Natural killer cell (primary cell): Measurements from ENCODE around the gene ABCD1. TPM values are rescaled to one million over a fixed set of nuclear protein-coding genes. Genes with fewer than 3 reads are reported as not detected.

Experiments used
- ATAC-seq, 3 donors: fragments of 150-1000 bp in 2 of 3; fragments of 200-7000 bp in 1 of 3; cut with Tn5 transposase; 1 replicate in 1 of 3; 2 replicates in 2 of 3; pipeline ENCODE4 v1.10.0; 2021; ENCODE audit warnings: mild to moderate bottlenecking in 2 of 3, moderate library complexity in 2 of 3
- DNase-seq, 2 donors: peaks; one replicate each; pipeline versions ENCODE4 v3.0.0 to v3.0.0-alpha.2; 2013 to 2021; ENCODE audit warnings: mixed read lengths in 1 of 2
- H3K27ac ChIP-seq: one replicate; pipeline ENCODE4 v1.5.1; 2013; ENCODE audit warnings: mild to moderate bottlenecking, low read length
- H3K27me3 ChIP-seq: one replicate; pipeline ENCODE4 v1.6.1; 2013; ENCODE audit warnings: low read length; ENCODE audit not compliant: control insufficient read depth, insufficient read depth
- H3K36me3 ChIP-seq: one replicate; pipeline ENCODE4 v1.6.1; 2013; ENCODE audit warnings: low read length; ENCODE audit not compliant: control insufficient read depth, insufficient read depth
- H3K4me1 ChIP-seq: one replicate; pipeline ENCODE4 v1.6.1; 2013; ENCODE audit warnings: low read length; ENCODE audit not compliant: control insufficient read depth, insufficient read depth
- H3K4me3 ChIP-seq: one replicate; pipeline ENCODE4 v1.5.1; 2013; ENCODE audit warnings: low read length
- H3K9me3 ChIP-seq: one replicate; pipeline ENCODE4 v1.6.1; 2013; ENCODE audit warnings: low read length; ENCODE audit not compliant: control insufficient read depth, insufficient read depth
- H3K27ac Mint-ChIP-seq, 2 donors: one replicate each; pipeline ENCODE4 v1.8.0; 2022; ENCODE audit warnings: mild to moderate bottlenecking in 2 of 2, mixed read lengths in 2 of 2, moderate library complexity in 1 of 2
- H3K27me3 Mint-ChIP-seq, 2 donors: one replicate each; pipeline ENCODE4 v1.8.0; 2022; ENCODE audit warnings: low read depth in 2 of 2, mixed read lengths in 2 of 2
- H3K36me3 Mint-ChIP-seq: one replicate; pipeline ENCODE4 v1.8.0; 2022; ENCODE audit warnings: mixed read lengths
- H3K4me1 Mint-ChIP-seq, 2 donors: one replicate each; pipeline ENCODE4 v1.8.0; 2022; ENCODE audit warnings: mixed read lengths in 2 of 2
- H3K4me3 Mint-ChIP-seq: one replicate; pipeline ENCODE4 v1.8.0; 2022; ENCODE audit warnings: mild to moderate bottlenecking, moderate library complexity, mixed read lengths
- H3K9me3 Mint-ChIP-seq, 2 donors: one replicate each; pipeline ENCODE4 v1.8.0; 2022; ENCODE audit warnings: mixed read lengths in 2 of 2
- WGBS: methylation state at CpG from one replicate; pipeline ENCODE4 v1.1.7; 2013; ENCODE audit warnings: missing lambda C conversion rate; ENCODE audit not compliant: insufficient coverage; 5-methylcytosine and 5-hydroxymethylcytosine counted together
- intact Hi-C: fragments of 100-400 bp; cut with micrococcal nuclease; formaldehyde crosslinking; loops from one replicate; pipeline ENCODE4 v1.14.2; 2022
- total RNA-seq, 4 donors: library from RNA; stranded (reverse); fragments of 120-200 nt in 1 of 4; gene quantifications; one replicate each; pipeline versions ENCODE4 v1.2.3 to v1.2.4, GENCODE V29; 2013 to 2022
- TF ChIP-seq, protein P1 (sequence below): fragments of 200-600 bp; IDR thresholded peaks from one replicate; pipeline ENCODE4 v1.8.0; 2022; ENCODE audit warnings: antibody characterized with exemption

The ABCD1 gene
- total RNA-seq, 3 donors from 2014 or later (not counting 1 experiment from before 2014, with no cell fraction given), result 12.2 to 13.9 (median 13.8) TPM

DNA sequence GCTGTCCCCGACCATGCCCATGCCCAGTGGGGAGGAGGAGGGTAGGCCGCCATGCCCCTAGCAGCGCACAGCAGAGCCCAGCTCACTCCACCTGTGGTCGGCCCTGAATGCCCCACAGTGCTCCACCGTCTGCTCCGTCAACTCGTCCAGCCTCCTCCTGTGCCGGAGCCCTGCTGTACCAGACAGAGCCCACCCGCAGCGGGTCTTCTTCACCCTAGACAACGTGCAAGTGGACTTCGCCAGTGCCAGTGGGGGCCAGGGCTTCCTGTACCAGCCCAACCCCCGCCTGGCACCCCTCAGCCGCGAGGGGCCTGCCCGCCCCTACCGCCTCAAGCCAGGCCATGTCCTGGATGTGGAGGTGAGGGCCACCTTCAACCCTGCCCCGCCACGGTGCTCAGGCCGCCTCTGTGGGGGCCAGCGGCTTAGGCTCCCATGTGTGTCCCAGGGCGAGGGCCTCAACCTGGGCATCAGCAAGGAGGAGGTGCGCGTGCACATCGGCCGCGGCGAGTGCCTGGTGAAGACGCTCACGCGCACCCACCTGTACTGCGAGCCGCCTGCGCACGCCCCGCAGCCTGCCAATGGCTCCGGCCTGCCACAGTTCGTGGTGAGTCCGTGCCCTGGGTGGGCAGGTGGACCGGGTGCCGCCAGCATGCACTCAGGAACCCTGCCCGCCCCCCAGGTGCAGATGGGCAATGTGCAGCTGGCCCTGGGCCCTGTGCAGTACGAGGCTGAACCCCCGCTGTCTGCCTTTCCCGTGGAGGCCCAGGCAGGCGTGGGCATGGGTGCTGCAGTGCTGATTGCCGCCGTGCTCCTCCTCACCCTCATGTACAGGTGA, 49.3 kb downstream of the ABCD1 start:
- Histone ChIP-seq H3K4me3 (no peak overlapping the region), H3K27me3 (no peaks in the 10 kb centered on the region), H3K27ac (no peak overlapping the region), H3K4me1 (no peaks in the 10 kb centered on the region), H3K9me3 (no peaks in the 10 kb centered on the region), H3K36me3 (no peaks in the 10 kb centered on the region)
- TF ChIP-seq, protein P1, sequence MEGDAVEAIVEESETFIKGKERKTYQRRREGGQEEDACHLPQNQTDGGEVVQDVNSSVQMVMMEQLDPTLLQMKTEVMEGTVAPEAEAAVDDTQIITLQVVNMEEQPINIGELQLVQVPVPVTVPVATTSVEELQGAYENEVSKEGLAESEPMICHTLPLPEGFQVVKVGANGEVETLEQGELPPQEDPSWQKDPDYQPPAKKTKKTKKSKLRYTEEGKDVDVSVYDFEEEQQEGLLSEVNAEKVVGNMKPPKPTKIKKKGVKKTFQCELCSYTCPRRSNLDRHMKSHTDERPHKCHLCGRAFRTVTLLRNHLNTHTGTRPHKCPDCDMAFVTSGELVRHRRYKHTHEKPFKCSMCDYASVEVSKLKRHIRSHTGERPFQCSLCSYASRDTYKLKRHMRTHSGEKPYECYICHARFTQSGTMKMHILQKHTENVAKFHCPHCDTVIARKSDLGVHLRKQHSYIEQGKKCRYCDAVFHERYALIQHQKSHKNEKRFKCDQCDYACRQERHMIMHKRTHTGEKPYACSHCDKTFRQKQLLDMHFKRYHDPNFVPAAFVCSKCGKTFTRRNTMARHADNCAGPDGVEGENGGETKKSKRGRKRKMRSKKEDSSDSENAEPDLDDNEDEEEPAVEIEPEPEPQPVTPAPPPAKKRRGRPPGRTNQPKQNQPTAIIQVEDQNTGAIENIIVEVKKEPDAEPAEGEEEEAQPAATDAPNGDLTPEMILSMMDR, result no peak
- intact Hi-C loops, result no loop called here
- WGBS, result 93% methylated on average over 48 of the region's 48 CpGs
- H3K36me3 Mint-ChIP-seq, result no peaks in the 10 kb centered on the region
- no peaks in the 10 kb centered on the region for H3K4me1 Mint-ChIP-seq
- no peaks in the 10 kb centered on the region for H3K9me3 Mint-ChIP-seq
- DNase-seq (no peak), ATAC-seq (no peak)
- no peak overlapping the region for H3K4me3 Mint-ChIP-seq
- H3K27ac Mint-ChIP-seq, result no peak overlapping the region
- no peaks in the 10 kb centered on the region for H3K27me3 Mint-ChIP-seq

DNA sequence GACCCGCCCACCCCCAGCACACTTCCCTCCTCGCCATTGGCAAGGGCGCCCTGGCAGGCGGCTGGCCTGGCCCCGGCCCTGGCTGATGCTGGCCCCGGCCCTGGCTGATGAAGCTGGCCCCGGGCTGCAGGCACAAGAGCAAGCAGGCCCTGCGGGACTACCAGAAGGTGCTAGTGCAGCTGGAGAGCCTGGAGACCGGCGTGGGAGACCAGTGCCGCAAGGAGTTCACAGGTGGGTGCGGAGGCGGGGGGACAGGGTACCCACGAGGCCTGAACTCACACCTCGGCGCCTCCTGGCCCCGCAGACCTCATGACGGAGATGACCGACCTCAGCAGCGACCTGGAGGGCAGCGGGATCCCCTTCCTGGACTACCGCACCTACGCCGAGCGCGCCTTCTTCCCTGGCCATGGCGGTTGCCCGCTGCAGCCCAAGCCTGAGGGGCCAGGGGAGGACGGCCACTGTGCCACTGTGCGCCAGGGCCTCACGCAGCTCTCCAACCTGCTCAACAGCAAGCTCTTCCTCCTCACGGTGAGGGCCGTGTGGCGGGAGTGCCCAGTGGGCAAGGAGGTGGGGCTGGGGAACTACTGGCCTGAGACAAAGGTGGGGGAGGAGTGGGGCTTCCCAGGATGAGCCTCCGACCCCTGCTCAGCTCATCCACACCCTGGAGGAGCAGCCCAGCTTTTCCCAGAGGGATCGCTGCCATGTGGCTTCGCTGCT, 50.1 kb downstream of the ABCD1 start:
- Histone ChIP-seq H3K4me1 (no peaks in the 10 kb centered on the region), H3K27ac (no peak overlapping the region), H3K36me3 (no peaks in the 10 kb centered on the region), H3K27me3 (no peaks in the 10 kb centered on the region), H3K9me3 (no peaks in the 10 kb centered on the region), H3K4me3 (no peak overlapping the region)
- DNase-seq, result no peak
- ATAC-seq, result no peak
- no peaks in the 10 kb centered on the region for H3K9me3 Mint-ChIP-seq
- H3K27me3 Mint-ChIP-seq, result peaks cover 2% of the 10 kb centered on the region in 2 donors
- WGBS, result 90% methylated on average over 32 of the region's 37 CpGs
- no peaks in the 10 kb centered on the region for H3K36me3 Mint-ChIP-seq
- no peak overlapping the region for H3K27ac Mint-ChIP-seq
- peaks cover 0 to 1% of the 10 kb centered on the region in 2 donors for H3K4me1 Mint-ChIP-seq
- TF ChIP-seq, protein P1, result no peak
- H3K4me3 Mint-ChIP-seq, result no peak overlapping the region
- intact Hi-C loops, result no loop called here

DNA sequence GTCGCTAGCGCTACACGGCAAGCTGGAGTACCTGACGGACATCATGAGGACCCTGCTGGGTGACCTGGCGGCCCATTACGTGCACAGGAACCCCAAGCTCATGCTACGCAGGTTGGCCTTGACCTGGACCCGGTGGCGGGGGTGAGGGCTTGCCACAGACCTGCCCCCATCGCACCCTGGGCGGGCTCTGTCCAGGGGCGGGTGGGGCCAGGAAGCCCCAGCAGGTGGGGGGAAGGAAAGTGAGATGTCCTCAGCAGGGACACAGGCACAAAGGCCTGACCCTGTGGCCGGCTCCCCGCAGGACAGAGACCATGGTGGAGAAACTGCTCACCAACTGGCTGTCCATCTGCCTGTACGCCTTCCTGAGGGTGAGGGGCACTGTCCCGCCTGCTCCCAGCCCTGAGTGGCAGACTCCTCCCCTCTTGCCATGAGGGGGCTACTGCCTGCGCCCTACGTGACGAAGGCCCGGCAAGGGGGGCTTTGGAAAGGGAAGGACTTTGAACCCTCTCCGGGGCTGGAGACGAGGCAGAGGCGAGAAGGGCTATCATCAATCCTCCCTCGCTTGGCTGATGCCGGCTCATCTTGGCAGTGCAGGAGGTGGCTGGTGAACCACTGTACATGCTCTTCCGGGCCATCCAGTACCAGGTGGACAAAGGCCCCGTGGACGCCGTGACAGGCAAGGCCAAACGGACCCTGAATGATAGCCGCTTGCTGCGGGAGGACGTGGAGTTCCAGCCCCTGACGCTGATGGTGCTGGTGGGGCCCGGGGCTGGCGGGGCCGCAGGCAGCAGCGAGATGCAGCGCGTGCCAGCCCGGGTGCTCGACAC, 50.9 kb downstream of the ABCD1 start:
- ATAC-seq (no peak), DNase-seq (no peak)
- Histone ChIP-seq H3K4me1 (peaks cover 6% of the 10 kb centered on the region), H3K9me3 (no peaks in the 10 kb centered on the region), H3K36me3 (no peaks in the 10 kb centered on the region), H3K27me3 (peaks cover 2% of the 10 kb centered on the region), H3K27ac (no peak overlapping the region), H3K4me3 (no peak overlapping the region)
- WGBS, result 95% methylated on average over 40 of the region's 42 CpGs
- peaks cover 0 to 9% of the 10 kb centered on the region in 2 donors for H3K4me1 Mint-ChIP-seq
- TF ChIP-seq, protein P1, result no peak
- peaks cover 9% of the 10 kb centered on the region in 2 donors for H3K27me3 Mint-ChIP-seq
- no peaks in the 10 kb centered on the region for H3K9me3 Mint-ChIP-seq
- no peak overlapping the region for H3K27ac Mint-ChIP-seq
- no peaks in the 10 kb centered on the region for H3K36me3 Mint-ChIP-seq
- intact Hi-C loops, result no loop called here
- H3K4me3 Mint-ChIP-seq, result no peak overlapping the region
